Muscle layer of colon (tissue), 2 donors: ENCODE data around the gene ATOH7.

ENCODE experiments used
- H3K27ac ChIP-seq: one replicate; pipeline ENCODE4 v1.7.0; 2013; ENCODE audit warnings: low read depth, mild to moderate bottlenecking, low read length, moderate library complexity
- H3K27me3 ChIP-seq, 2 donors: one replicate each; pipeline ENCODE4 v1.7.0; 2013; ENCODE audit warnings: low read length in 2 of 2, mild to moderate bottlenecking in 2 of 2; ENCODE audit not compliant: insufficient read depth in 2 of 2, control insufficient read depth in 1 of 2
- H3K36me3 ChIP-seq: one replicate; pipeline ENCODE4 v1.7.0; 2013; ENCODE audit warnings: mild to moderate bottlenecking, low read length; ENCODE audit not compliant: insufficient read depth
- H3K4me1 ChIP-seq: one replicate; pipeline ENCODE4 v1.7.0; 2013; ENCODE audit warnings: mild to moderate bottlenecking, low read length; ENCODE audit not compliant: insufficient read depth
- H3K4me3 ChIP-seq, 2 donors: one replicate each; pipeline ENCODE4 v1.7.0; 2013; ENCODE audit warnings: low read length in 2 of 2, low read depth in 1 of 2, mild to moderate bottlenecking in 1 of 2, moderate library complexity in 1 of 2
- H3K9ac ChIP-seq: one replicate; pipeline ENCODE4 v1.7.0; 2013; ENCODE audit warnings: low read length
- H3K9me3 ChIP-seq: one replicate; pipeline ENCODE4 v1.7.0; 2013; ENCODE audit warnings: mild to moderate bottlenecking, low read length
- donor health status: abdominal sarcoma.
- donor health status: Adenocarcinoma of cecum.

Gene ATOH7

GRCh38 chr10:68233046-68233445 is 1.1 kb upstream of the ATOH7 start:
- H3K9me3 ChIP-seq = no peaks in the 10 kb centered on the region
- H3K9ac ChIP-seq = no peak overlapping the region
- peaks cover 4% of the 10 kb centered on the region for H3K4me1 ChIP-seq
- H3K27me3 ChIP-seq = no peaks in the 10 kb centered on the region
- H3K27ac ChIP-seq = no peak overlapping the region
- H3K36me3 ChIP-seq = no peaks in the 10 kb centered on the region
- no peak overlapping the region for H3K4me3 ChIP-seq

- no peaks in the 10 kb centered on the region for H3K27me3 ChIP-seq
- peak overlapping the region; percentile 74 to 84 for H3K4me3 ChIP-seq
- no peaks in the 10 kb centered on the region for H3K9me3 ChIP-seq
- H3K9ac ChIP-seq = peak overlapping the region; percentile 68
- H3K4me1 ChIP-seq = peaks cover 4% of the 10 kb centered on the region
- no peaks in the 10 kb centered on the region for H3K36me3 ChIP-seq
- peak overlapping the region; percentile 73 for H3K27ac ChIP-seq
These were observed 652 bp downstream of the ATOH7 start for GRCh38 chr10:68231106-68231816.

GRCh38 chr10:68230268-68230667 is 1.6 kb downstream of the ATOH7 start:
- H3K27me3 ChIP-seq = no peaks in the 10 kb centered on the region
- H3K9ac ChIP-seq = no peak overlapping the region
- H3K4me1 ChIP-seq = peaks cover 4% of the 10 kb centered on the region
- H3K9me3 ChIP-seq = no peaks in the 10 kb centered on the region
- no peak overlapping the region for H3K4me3 ChIP-seq
- no peaks in the 10 kb centered on the region for H3K36me3 ChIP-seq
- H3K27ac ChIP-seq = no peak overlapping the region

- H3K9me3 ChIP-seq = no peaks in the 10 kb centered on the region
- H3K27me3 ChIP-seq = no peaks in the 10 kb centered on the region
- H3K4me1 ChIP-seq = no peaks in the 10 kb centered on the region
- H3K9ac ChIP-seq = no peak overlapping the region
- no peak overlapping the region for H3K27ac ChIP-seq
- H3K4me3 ChIP-seq = no peak overlapping the region
- H3K36me3 ChIP-seq = no peaks in the 10 kb centered on the region
These were observed 7.1 kb downstream of the ATOH7 start for GRCh38 chr10:68224810-68225209.

GRCh38 chr10:68223535-68224165 is 8.3 kb downstream of the ATOH7 start:
- Histone ChIP-seq H3K27me3 (no peaks in the 10 kb centered on the region), H3K4me1 (no peaks in the 10 kb centered on the region)

GRCh38 chr10:68222391-68222790 is 9.5 kb downstream of the ATOH7 start:
- Histone ChIP-seq H3K9ac (no peak overlapping the region), H3K27ac (no peak overlapping the region), H3K9me3 (no peaks in the 10 kb centered on the region), H3K36me3 (no peaks in the 10 kb centered on the region), H3K4me1 (no peaks in the 10 kb centered on the region), H3K4me3 (no peak overlapping the region), H3K27me3 (no peaks in the 10 kb centered on the region)

More at GRCh38 chr10:68223535-68224165, 8.3 kb downstream of the ATOH7 start:
- Histone ChIP-seq H3K9ac (no peak overlapping the region), H3K36me3 (no peaks in the 10 kb centered on the region), H3K4me3 (no peak overlapping the region), H3K9me3 (no peaks in the 10 kb centered on the region), H3K27ac (no peak overlapping the region)

GRCh38 chr10:68221196-68221595 is 10.7 kb downstream of the ATOH7 start:
- Histone ChIP-seq H3K9ac (no peak overlapping the region), H3K27me3 (no peaks in the 10 kb centered on the region), H3K4me1 (no peaks in the 10 kb centered on the region), H3K27ac (no peak overlapping the region), H3K9me3 (no peaks in the 10 kb centered on the region), H3K36me3 (no peaks in the 10 kb centered on the region), H3K4me3 (no peak overlapping the region)

GRCh38 chr10:68218786-68219185 is 13.1 kb downstream of the ATOH7 start:
- H3K9me3 ChIP-seq = no peaks in the 10 kb centered on the region
- H3K4me1 ChIP-seq = no peaks in the 10 kb centered on the region
- H3K9ac ChIP-seq = no peak overlapping the region
- H3K27ac ChIP-seq = no peak overlapping the region
- H3K36me3 ChIP-seq = no peaks in the 10 kb centered on the region
- H3K4me3 ChIP-seq = no peak overlapping the region
- H3K27me3 ChIP-seq = no peaks in the 10 kb centered on the region

- no peaks in the 10 kb centered on the region for H3K4me1 ChIP-seq
- H3K27ac ChIP-seq = no peak overlapping the region
- H3K4me3 ChIP-seq = no peak overlapping the region
- no peaks in the 10 kb centered on the region for H3K9me3 ChIP-seq
- H3K36me3 ChIP-seq = no peaks in the 10 kb centered on the region
- no peaks in the 10 kb centered on the region for H3K27me3 ChIP-seq
- no peak overlapping the region for H3K9ac ChIP-seq
These were observed 19.1 kb downstream of the ATOH7 start for GRCh38 chr10:68212721-68213352.

GRCh38 chr10:68211669-68212068 is 20.2 kb downstream of the ATOH7 start:
- Histone ChIP-seq H3K4me1 (no peaks in the 10 kb centered on the region), H3K9ac (no peak overlapping the region), H3K4me3 (no peak overlapping the region), H3K27me3 (no peaks in the 10 kb centered on the region), H3K36me3 (no peaks in the 10 kb centered on the region), H3K27ac (no peak overlapping the region), H3K9me3 (no peaks in the 10 kb centered on the region)

- no peak overlapping the region for H3K9ac ChIP-seq
- no peaks in the 10 kb centered on the region for H3K27me3 ChIP-seq
- H3K4me3 ChIP-seq = no peak overlapping the region
- no peak overlapping the region for H3K27ac ChIP-seq
- H3K9me3 ChIP-seq = no peaks in the 10 kb centered on the region
- H3K36me3 ChIP-seq = no peaks in the 10 kb centered on the region
- H3K4me1 ChIP-seq = no peaks in the 10 kb centered on the region
These were observed 23.4 kb downstream of the ATOH7 start for GRCh38 chr10:68208424-68209042.
